ENCODE measurements around the gene CTSE.
A peak's percentile ranks its signal among the peaks of the same experiment; 100 is the strongest.

The CTSE gene

DNA sequence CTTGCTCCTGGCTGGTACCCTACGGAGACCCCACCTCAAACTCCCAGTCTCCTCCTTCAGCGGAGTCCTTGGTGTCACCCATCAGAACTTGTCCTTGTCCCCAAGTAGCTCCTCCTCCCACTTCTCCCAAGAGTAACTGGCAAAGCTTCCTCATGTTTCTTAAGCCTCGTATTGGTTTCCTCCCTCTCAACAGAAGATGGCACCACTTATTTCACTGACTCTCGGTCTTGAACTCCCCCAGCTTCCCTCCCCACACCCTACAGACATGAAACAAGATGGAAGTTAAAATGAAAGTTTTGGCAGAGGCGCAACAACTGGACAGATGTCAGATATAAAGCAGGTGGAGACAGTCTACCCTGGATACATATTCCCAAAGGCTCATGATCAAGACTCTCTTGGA, 33.9 kb downstream of the CTSE start:
- no peak for DNase-seq

DNA sequence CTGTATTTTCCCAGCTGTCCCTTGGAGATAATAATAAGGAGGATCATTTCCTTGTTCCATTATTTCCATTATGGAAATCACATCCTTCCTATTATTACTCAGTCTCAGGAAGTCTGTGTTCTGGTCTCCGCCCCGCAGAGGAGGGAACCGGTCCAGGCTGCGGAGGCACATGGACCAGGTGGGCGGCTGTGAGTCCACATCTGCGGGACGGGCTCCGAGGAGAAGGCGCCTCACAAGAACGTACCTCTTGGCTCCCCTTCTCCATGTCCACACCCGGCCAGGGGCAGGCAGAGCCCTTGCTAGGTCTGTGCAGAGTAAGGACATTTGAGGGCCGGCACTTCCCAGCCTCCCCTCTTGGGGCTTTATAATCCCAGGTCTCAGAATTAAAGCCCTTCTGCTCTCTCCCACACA, 35.1 kb downstream of the CTSE start:
- peak; percentile 48 for DNase-seq

DNA sequence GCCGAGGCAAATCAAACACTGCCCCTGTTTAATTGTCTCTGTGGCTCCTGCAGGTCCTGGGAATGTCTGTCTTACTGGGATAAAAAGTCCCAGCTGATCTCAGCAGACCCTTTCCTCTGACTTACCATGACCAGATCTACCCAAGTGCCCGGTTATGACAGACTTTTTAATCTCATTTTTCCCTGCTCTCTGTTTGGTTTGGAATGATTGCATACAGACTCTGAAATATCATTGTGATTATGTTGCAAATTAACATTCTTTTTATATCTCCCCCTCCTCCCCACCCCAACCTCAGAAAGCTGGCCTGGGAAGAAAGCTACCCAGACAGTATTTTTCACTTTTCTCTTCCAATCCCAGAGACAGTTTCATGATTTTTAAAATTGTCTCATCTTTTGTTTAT, 36.8 kb downstream of the CTSE start:
- no peak for DNase-seq

DNA sequence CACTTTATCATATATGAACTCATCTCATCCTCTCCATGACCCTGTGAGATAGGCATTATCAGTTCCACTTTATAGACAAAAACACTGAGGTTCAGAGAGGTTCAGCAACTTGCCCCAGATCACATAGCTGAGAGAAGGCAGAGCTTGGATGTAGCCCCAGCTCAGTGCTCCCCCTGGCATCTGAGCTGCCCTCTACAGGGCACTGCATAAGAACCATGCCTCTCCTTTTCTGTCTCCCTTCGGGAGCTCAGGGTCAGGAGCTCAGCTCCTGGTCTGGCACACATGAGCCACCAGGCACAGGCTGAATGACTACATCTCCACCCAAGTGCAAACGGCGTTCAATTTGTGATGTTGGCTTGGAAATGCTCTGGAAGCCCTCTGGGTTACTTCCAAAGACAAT, 37.4 kb downstream of the CTSE start:
- DNase-seq = peak; percentile 11

DNA sequence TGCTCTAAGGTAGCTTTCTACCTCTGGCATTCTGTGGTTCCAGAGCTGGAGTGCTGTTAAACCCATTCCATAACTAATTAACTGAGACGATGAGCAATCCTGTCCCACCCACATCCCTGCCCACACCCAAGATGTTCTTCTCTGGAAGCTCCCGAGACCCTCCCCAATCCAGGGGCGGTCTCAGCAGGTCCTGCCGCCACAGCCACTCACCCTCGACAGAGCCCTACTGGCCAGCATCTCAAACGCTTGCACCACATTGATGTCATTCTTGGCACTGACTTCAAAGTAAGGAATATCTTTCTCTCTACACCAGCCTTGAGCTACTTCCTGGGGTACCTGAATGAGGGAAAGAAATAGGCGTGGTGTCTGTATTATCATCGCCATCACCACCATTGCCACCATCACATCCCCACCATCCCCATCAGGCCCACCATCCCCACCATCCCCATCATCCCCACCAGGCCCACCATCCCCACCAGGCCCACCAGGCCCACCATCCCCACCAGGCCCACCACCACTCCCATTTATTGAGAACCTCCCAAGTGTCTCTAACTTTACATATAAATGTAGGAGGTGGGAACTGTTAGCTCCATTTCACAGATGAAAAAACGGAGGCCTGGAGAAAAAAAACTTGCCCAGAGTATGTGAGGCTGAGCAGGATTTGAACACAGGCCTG, 38.2 kb downstream of the CTSE start:
- peak; percentile 7 for DNase-seq

DNA sequence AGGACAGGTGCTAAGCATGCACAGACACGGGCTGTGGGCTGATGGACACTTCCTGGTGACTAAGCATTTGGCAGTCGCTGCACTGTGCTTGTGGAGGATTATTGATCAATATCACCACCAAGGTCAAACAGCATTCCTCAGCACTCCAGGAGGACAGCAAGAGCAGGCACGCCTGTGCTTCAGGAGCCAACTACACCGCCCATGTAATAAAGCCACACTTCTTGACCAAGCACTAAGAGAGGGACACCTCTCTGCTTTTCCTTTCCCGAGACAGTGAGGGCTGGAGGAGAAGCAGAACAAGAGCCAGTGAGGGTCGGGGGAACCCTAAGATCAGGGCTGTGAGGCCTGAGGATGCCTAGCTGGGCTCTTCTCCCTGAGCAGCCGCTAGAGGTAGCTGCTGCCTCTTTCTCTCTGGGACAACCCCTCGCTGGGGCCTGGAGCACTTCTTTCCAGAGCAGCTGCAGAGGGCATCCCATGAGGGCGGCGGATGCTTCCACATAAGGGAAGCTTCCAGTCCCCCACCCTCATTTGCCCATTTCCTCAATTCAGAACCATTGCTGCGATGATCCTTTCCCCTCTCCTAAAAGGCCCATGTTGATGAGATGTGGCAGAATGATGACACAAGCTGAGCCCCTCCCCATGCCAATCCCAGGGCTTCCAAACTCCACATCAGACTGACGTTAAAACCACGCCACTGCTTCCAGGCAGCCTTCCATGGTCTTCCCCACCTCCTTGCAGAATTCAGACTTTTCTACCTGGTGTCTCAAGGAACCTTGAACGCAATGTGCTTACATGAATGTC, 39.6 kb downstream of the CTSE start:
- peak; percentile 86 for DNase-seq

DNA sequence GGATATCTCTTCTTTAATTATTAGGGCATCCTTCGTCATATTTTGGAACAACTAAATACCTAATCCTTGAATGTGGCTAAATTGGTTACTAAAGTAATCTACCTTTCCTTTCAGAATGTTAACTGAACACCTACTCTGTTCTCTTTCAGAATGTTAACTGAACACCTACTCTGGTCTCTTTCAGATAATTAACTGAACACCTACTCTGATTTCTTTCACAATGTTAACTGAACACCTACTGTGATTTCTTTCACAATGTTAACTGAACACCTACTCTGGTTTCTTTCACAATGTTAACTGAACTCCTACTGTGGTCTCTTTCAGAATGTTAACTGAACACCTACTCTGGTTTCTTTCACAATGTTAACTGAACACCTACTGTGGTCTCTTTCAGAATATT, 42.4 kb downstream of the CTSE start:
- no peak for DNase-seq

DNA sequence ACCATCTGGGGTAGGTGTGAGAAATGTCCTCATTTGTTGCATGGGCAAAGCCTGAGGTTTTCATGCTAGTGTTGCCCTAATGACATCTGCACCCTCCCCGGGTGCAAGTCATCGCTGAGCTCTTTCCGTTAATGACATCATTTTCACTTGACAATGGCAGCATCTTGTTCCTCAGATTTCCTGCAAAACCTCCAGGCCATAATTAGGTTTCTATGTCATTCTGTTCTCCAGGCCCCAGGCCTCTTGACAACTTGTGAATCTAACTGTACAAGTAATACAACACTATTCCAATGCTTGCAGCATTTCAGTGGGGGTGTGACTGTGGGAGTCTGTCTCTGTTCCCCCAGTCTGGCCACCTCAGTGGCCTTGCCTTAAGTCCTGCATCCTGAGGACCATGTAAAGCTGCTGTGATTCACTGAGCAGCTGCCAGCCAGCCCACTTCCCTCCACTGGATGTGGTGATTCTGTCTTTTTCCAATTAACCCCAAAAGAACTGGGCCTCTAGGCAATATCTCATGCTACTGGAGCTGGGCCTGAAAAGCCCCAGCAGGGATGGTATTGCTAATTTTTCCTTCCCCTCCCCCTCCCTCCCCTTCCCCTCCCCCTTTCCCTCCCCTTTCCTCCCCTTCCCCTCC, 43.3 kb downstream of the CTSE start:
- peak; percentile 13 for DNase-seq

DNA sequence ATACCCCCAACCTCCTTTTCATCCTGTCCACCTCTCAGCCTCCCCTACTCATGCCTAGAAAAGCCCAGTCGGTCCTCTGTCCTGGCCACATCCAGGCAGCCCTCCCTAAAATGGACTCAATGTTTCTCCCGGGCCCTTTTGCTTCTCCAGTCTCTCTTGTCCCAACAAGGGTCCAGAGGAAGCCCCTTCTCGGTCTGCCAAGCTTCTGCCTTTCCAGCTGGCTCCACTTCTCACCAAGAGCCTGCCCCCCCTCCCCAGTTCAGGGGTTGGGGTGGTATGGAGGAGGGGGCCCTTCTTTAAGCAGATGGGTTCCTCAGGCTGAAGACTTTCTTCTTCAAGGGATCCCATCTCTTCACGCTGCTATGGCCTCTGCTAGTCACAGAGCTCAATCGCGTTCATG, 44.4 kb downstream of the CTSE start:
- peak; percentile 9 for DNase-seq

DNA sequence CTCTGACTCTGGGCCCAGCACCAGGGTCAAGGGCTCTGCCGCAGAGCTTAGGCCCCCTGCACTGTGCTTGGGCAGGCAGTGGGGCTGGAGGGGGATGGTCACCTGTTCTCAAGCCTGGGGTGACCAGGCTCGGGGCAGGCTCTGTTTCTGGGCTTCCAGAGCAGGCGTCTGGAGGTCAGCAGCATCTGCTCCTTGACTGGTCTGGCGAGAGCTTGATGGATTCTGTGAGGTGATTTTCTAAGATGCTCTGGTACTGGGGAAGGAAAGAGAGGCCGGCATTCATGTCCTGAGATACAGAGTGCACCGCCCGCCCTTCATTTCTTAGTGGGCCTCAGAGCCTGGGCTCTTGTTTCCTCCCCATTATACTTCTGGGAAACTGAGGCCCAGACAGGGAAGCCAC, 45.0 kb downstream of the CTSE start:
- no peak for DNase-seq

DNA sequence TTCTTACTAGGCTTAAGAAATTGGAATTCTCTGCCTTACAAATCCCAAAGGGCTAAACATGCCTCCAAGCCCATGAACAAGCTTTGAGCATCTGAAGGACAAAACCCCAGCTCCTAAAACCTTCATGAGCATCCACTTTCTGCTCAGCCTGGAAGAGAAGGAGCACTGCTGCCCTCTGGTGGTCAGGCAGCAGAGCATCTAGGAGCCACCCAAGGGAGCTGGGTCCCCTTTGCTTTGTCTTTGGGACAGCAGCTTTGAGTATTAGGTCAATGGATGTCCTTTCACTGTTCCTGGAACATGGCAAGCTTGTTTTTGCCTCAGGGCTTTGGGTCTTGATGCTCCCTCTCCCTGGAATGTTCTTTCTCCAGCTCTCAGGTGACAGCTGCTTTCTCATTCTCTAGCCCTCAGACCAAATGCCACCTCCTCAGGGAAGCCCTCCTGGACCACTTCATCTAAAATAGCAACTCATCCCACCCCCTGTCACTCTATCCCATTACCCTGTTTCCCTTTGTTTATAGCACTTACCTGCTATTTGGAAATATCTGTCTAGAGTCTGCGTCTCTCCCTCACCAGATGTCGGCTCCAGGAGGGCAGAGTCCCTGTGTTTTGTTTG, 46.2 kb downstream of the CTSE start:
- DNase-seq = peak; percentile 86

DNA sequence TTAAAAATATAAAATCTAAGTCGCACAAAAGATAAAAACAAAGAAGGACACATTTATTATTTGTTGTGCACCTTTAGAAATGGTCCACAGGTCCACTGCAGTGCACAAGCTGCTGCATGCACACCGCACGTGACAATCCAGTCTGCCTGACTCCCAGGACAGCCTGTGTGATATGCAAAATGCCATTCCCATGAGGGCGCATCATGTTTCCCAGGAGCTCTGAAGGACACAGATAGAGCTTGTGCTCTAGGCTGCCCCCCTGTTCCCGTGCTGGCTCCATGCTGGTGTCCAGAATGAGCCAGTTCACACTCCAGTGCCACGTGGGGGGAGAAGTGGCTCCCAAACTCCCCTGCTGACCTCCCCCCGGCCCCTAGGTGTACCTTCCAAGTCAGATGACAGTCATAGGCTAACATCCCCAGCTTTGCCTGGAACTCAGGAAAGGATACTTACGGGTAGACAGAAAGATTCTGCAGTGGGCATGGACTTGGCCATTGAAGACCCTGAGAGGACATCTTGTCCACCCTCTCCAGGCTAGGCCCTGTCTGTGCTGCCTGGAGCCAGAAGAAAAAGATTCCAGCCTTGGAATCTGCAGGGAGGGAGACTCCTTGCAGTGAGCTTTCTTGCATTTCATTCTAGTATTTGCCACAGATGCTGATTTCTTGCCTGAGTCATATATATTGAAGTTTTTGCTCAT, 46.8 kb downstream of the CTSE start:
- no peak for DNase-seq

DNA sequence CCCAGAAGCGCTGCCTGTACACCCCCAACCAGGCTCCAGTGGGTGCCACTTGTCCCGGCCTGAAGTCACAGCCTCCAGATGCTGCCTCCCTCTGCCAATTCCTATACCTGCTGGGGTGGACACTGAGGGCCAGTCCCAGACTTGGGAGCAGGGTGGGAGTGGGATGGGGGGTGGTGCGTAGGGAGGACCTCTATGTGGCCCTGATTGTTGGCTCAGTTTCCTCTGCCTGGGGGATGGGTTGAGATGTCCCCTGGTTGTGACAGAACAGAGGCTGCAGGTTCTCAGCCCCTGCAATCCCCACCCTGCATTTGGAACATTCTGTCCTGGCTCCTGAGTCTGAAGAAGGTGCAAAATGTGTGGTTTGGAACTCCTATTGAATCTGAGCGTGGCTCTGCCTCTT, 47.7 kb downstream of the CTSE start:
- DNase-seq = no peak

DNA sequence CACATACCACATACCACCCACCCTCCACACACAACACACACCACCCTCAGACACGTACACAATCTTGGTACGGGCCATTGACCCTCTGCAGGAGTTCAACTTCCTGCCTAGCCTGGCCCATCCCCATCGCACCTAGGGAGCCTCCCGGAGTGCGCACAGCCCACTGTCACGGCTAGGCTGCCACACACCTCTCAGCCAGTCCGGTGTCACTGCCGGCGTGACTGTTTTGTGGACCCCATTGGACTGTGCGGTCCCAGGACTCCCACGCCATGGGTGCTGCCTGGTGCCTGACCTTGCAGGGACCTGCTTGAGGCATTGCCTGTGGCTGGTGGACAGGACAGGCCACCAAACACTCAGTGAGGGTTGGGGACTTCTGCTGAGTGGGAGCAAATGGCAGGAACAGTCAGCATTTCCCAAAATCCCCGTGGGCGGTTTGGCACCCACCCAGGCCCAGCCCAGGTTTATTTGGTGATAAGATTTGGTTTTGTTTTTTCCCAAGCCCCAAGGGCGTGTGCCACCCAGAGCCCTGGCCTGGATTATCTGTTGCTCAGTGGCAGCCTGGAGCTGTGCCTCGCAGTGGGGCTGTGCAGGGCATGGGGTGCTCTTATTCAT, 48.2 kb downstream of the CTSE start:
- no peak for DNase-seq

DNA sequence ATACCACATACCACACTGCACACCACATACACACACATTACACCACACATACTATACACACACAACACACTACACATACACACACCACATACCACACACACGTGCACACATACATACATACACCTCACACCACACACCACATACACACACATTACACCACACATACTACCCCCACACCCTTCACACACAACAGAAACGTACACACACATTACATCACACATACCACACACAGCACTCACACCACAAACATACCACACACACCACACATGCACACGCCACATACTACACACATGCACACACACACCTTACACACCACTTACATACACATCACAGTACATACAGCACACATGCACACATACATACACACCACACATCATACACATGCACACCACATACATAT, 49.0 kb downstream of the CTSE start:
- no peak for DNase-seq

DNA sequence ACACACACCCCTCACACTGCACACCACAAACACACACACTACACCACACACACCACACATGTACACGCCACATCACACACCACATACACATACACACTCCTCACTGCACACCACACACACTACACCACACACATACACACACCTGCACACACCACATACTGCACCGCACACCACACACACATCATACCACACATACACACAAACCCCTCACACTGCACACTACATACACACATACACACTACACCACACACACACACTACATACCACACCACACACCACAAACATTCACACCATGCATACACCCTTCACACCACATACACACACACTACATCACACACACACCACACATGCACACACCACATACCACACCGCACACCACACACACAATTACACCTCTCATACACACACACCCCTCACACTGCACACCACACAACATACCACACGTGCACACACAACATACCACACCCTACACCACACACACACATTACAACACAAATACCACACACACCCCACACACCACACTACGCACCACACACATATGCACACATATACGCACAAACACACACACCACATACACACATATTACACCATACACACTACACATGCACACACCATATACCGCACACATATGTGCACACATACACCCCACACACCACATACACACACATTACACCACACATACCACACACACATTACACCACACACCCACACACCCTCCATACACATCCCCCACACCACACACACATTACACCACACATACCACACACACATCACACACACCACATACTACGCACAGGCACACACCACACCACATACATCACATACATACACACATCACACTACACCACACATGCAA, 50.1 kb downstream of the CTSE start:
- DNase-seq = no peak

DNA sequence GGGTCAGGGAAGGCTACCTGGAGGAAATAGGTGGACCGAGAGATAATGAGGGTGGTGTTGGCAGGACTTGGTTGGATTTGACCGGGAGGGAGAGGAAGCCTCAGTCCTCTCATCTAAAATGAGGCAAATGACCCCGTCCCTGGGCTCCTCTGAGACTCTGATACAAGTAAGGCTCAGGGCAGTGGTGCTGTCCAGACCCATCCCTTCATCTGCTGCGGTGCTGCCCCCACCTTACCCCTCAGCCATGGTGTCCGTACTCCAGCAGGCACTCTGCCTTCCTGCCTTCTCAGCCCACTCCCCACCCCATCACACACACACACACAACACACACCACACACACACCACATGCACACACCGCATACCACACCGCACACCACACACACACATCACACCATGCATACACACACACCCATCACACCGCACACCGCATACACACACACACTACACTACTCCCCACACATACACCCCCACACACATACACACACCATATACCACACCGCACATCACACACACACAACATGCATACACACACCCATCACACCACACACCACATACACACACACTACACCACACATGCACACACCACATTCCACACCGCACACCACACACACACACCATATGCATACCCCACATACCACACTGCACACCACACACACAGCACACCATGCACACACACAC, 51.1 kb downstream of the CTSE start:
- no peak for DNase-seq

DNA sequence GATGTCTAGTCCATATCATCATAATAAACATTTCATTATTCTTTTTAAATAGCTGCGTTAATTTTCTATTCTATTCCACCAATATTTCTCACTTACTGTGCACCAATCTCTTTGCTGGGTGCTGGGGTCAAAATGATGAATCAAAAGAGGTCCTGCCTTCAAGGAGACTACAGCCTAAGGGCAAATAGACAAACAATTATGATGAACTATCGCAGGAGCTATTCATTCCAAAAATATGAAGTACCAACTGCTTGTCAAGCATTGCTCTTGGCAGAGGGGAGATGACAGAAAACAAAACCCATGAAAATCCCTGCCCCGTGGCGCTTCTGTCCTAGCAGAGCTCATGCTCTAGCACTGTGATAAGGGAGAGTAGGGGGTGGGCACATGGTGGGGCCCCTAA, 51.6 kb downstream of the CTSE start:
- no peak for DNase-seq

DNA sequence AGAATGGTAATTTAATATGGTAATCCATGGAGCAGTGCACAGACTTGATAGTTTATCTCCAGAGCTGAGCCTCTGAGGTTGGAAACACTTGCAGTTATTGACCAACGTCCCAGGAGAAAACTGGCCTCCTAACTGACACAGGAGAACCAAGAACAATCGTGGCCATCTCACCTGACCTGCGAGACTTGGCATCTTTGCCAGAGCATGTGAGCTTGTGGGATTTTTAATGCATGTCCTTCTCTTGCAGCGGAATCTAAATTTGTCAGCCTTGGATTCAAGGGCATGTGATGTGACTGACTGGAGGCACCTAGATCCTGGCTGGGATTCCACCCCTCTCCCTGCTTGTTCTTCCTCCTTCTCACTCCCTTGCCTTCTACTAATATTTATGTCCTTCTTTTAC, 52.6 kb downstream of the CTSE start:
- no peak for DNase-seq

DNA sequence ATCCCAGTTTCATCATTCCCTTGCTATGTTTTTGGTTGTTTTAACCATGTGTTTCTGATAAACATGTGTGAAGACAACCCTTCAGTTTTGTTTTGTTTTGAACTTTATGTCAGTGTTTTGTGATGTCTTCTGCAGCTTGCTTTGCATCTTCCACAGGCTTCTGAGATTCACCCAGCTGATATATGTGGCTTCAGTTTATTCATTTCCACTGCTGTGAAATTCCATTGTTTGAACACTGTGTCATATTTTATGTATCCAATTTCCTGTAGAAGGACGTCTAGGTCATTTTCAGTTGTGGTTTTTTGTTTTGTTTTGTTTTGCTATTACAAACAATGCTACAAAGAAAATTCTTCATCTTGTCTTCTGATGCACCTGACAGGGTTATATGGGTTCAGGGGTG, 53.2 kb downstream of the CTSE start:
- DNase-seq = no peak

DNA sequence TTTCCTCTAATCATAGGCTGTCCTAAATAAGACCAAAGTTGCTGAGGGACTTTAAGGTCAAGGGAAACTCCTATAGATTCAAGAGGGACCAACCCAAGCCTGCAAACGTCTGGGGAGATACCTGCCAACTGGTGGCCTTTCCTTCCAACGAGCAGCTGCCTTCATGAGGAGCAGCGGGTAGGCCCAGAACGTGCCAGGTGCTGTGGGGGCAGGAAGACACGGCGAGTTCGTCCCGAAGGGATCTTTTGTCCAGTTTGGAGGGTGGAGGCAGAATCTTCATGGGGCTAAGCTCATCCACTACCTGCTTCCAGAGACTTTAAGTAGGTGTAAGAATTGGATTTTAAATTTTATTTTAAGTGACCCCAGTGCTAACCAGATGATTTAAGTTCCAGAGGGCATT, 54.5 kb downstream of the CTSE start:
- no peak for DNase-seq

Data from femur (tissue), 1 donor.